ENCODE data around the gene OR1I1.

DNA sequence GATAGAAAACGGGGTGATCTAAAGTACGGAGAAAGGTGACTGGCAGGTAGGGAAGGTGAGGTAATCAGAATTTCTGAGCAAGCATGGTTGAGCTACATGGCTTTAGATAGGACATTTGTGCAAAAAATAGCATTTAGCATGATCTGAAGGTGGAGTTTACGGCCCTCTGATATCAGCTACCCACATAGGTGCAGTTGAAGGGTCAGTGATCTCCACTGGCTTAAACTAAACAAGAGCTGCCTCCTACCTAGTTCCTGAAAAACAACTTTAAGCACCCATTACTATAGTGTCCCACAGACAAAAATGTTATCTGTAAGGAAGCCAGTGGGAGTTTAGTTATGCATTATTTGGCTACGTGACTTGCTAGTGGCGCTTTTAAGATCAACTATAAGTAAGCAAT, 33.9 kb upstream of the OR1I1 start:
- TF ChIP-seq CTCF (IDR thresholded peaks at IDR 0.05 in 4 of 5, conservative IDR thresholded peaks at IDR 0.05 in 1 of 5) (no peak), POLR2A (IDR thresholded peaks at IDR 0.05) (no peak)

Data from gastrocnemius medialis (tissue), 4 donors.